GM12865 (cell line): ENCODE data around the gene TRAPPC5.

Experiments used
- DNase-seq: peaks from one replicate; pipeline ENCODE4 v3.0.0; 2010; ENCODE audit warnings: low read depth
- H3K4me3 ChIP-seq: 2 replicates; pipeline ENCODE4 v1.5.1; 2011; ENCODE audit warnings: mild to moderate bottlenecking, low read depth, low read length, control low read depth
- TF ChIP-seq, protein P1 (sequence below): IDR thresholded peaks from 2 replicates; pipeline ENCODE4 v1.5.1; 2011; ENCODE audit warnings: low read length, control low read depth, low read depth, inconsistent platforms; ENCODE audit not compliant: insufficient read depth; ENCODE audit errors: missing control alignments

The TRAPPC5 gene

DNA sequence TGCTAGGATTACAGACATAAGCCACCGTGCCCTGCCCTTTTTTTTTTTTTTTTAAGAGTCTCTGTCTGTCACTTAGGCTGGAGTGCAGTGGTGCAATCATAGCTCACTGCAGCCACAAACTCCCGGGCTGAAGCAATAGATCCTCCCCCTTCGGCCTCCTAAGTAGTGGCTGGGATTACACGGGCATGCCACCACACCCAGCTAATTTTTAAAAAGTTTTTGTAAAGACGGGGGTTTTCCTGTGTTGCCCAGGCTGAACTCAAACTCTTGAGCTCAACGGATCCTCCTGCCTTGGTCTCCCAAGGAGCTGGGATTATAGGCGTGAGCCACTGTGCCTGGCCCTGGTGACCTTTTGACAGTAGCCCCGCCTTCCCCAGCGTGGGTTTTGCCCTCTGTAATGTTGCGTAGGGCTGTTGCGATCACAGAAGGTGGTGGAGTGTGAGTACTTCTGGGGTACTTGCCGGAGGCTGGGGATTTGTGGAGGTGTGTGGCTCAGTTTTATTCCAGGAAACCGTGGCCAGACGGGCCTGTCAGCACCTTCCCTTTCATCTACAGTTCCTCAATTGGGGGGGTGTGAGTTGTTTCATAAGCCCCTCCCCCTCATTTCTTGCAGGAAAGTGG lies 23.4 kb upstream of the TRAPPC5 start:
- no peak for DNase-seq
- no peak overlapping the region for H3K4me3 ChIP-seq
- TF ChIP-seq, protein P1, sequence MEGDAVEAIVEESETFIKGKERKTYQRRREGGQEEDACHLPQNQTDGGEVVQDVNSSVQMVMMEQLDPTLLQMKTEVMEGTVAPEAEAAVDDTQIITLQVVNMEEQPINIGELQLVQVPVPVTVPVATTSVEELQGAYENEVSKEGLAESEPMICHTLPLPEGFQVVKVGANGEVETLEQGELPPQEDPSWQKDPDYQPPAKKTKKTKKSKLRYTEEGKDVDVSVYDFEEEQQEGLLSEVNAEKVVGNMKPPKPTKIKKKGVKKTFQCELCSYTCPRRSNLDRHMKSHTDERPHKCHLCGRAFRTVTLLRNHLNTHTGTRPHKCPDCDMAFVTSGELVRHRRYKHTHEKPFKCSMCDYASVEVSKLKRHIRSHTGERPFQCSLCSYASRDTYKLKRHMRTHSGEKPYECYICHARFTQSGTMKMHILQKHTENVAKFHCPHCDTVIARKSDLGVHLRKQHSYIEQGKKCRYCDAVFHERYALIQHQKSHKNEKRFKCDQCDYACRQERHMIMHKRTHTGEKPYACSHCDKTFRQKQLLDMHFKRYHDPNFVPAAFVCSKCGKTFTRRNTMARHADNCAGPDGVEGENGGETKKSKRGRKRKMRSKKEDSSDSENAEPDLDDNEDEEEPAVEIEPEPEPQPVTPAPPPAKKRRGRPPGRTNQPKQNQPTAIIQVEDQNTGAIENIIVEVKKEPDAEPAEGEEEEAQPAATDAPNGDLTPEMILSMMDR: no peak

DNA sequence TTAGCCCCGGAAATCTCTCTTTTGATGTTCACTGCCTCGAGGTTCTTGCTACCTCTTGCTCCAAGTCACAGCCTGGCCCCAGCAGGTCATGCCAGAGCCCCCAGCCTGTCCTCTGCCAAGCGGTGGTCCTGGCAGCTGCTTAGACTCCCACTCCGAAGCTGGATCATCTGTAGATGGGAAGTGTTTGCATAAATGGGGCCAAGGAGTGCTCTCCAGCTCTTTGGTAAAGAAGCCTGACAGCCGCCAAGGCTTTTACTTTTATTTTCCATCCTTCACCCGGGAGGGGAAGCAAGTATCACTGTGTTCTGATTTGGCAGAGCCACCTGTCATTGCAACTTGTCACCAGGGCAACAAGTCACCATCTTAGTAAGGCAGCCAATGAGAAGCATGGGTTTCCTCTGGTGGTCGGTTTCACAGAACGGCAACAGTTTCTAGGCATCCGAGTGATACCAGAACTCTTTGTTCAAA lies 22.4 kb upstream of the TRAPPC5 start:
- TF ChIP-seq, protein P1: no peak
- H3K4me3 ChIP-seq: peak overlapping the region; percentile 53
- DNase-seq: peak; percentile 96

DNA sequence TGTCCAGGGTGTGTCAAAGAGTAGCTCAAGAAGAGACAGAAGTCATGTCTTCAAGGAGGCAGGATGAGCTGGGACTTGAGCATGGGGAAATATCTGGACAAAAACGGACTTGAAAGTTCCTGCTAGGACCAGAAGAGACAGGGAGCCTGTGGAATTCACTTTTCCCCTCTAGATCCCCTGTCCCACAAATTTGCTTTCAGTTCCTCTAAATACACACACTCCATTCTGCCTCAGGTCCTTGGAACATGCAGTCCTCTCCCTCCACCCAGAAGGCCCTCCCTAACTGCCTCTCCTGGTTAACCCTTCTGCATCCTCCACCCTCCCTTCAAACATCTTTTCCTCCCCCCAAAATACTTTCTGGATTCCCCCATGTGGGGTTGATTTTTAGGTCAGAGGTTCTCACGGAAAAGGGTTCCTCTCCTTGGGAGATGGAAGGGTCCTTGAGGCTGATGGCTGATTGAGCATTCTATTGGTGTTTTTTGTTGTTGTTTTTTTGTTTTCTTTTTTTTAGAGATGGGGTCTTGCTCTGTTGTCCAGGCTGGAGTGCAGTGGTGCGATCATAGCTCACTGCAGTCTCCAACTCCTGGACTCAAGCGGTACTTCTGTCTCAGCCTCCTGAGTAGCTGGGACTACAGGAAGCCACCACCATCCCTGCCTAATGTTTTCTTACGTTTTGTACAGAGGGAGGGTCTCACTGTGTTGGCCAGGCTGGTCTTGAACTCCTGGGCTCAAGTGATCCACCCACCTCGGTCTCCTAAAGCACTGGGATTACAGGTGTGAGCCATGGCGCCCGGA lies 18.7 kb upstream of the TRAPPC5 start:
- TF ChIP-seq, protein P1: no peak
- no peak overlapping the region for H3K4me3 ChIP-seq
- no peak for DNase-seq

DNA sequence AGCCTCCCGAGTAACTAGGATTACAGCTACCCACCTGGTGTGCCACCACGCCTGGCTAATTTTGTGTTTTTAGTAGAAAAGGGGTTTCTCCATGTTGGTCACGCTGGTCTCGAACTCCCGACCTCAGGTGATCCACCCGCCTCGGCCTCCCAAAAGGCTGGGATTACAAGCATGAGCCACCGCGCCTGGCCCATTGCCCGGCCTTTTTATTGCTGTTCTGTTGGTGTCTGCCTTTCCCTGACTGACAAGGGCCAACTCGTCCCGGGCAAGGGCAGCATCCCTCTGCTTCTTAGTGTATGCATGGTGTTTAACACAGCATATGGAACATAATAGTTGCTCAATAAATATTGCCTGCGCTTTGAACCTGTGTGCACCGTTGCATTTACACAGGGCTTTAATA lies 18.0 kb upstream of the TRAPPC5 start:
- TF ChIP-seq, protein P1: no peak
- no peak for DNase-seq
- no peak overlapping the region for H3K4me3 ChIP-seq

DNA sequence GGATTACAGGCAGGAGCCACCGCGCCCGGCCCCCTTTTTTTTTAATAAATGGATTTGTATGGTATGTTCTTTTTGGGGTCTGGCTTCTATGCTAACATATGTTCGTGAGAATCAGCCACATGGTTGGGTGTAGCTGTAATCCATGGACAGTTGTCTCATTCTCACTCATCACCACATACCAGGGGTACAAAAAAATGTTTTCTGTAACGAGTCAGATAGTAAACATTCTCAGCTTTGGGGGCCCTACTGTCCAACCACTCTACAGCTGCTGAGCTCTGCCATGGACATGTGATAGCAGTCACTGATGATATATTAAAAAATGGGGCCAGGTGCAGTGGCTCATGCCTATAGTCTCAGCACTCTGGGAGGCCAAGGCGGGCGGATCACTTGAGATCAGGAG lies 16.9 kb upstream of the TRAPPC5 start:
- no peak overlapping the region for H3K4me3 ChIP-seq
- no peak for DNase-seq
- TF ChIP-seq, protein P1: no peak

DNA sequence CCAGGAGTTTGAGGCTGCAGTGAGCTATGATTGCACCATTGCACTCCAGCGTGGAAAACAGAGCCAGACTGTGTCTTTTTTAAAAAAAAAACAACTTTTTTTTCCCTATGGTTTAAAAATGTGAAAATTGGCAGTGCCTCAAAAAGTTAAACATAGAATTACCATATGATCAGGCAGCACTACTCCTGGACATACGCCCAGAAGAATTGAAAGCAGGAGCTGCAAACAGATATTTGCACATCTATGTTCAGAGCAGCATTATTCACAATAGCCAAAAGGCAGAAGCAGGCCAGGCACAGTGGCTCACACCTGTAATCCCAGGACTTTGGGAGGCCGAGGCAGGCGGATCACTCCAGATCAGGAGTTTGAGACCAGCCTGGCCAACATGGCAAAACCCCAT lies 15.6 kb upstream of the TRAPPC5 start:
- no peak overlapping the region for H3K4me3 ChIP-seq
- no peak for DNase-seq
- TF ChIP-seq, protein P1: no peak
